ENCODE measurements around the gene LRFN3. TPM values are rescaled to one million over a fixed set of nuclear protein-coding genes. Genes with fewer than 3 reads are reported as not detected.

The LRFN3 gene
- total and polyA plus RNA-seq, 10 of the 15 experiments (the other 5 are each of a cell fraction or from before 2014, with no cell fraction given): 0.02 to 7.3 (median 2.0) TPM; not detected in 1

DNA sequence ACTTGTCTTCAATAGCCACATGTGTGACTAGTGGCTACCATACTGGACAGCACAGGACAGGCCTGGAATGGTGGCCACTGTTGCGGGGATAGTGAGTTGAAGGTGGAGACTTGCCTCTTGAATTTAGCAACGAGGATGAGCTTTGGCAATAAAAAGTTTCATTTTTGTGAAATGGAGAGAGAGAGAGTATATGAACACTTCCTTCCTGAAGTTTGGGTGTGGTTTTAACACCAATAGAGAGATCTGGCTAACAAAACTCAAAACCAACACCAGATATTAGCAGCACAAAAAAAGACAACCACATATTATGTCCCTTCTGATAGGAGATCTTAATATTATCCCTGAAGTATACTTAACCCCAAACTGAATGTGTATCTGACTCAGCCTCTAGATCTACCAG, 6.3 kb upstream of the LRFN3 start:
- DNase-seq (ENCODE audit: low read depth, low spot score) (no peak), ATAC-seq (no peak), FAIRE-seq (no peak)
- in situ Hi-C loops (cut with MboI) (loop anchor here (5.0 kb wide), 1 partner anchor 43 kb away; no protein-coding TSS in a partner anchor), intact Hi-C loops (cut with micrococcal nuclease; ENCODE audit: unreplicated experiment) (loop anchor here (2.0 to 5.0 kb wide), 2 partner anchors 181 to 383 kb away; partner anchors contain the start of genes LIN37 and TMEM147)
- Histone ChIP-seq H3K4me1 (ENCODE audit: control insufficient read depth, insufficient read depth, low read length) (peaks cover 15% of the 10 kb centered on the region), H3K9ac (ENCODE audit: control insufficient read depth, insufficient read depth, low read length) (0 out of 2 replicates have a peak overlapping the region, but pooled peaks have one; percentile 1), H3K79me2 (ENCODE audit: control insufficient read depth, insufficient read depth, low read length) (no peaks in the 10 kb centered on the region), H4K20me1 (ENCODE audit: control insufficient read depth, insufficient read depth) (no peaks in the 10 kb centered on the region), H3K36me3 (ENCODE audit: control insufficient read depth in 2 of 2, insufficient read depth in 2 of 2, low read length in 1 of 2) (no peaks in the 10 kb centered on the region), H2AFZ (ENCODE audit: control insufficient read depth, low read depth, low read length) (peak overlapping the region; percentile 79), H3K27me3 (replicated peaks in 1 of 2; ENCODE audit: control insufficient read depth in 2 of 2, insufficient read depth in 2 of 2, low read length in 1 of 2) (no peaks in the 10 kb centered on the region), H3K9me3 (replicated peaks; ENCODE audit: control insufficient read depth, insufficient read depth, low read length) (peaks cover 5% of the 10 kb centered on the region; the same call in 2 of the 3 replicates), H3K4me3 (no peak overlapping the region), H3K4me2 (ENCODE audit: control insufficient read depth, insufficient read depth) (peak overlapping the region; percentile 72), H3K27ac (ENCODE audit: control insufficient read depth, insufficient read depth) (peak overlapping the region; percentile 63)
- SMC1A ChIA-PET (ENCODE audit: uncharacterized antibody, unreplicated experiment): interaction anchor here (0.7 to 4.5 kb wide), 9 partner anchors 15 to 235 kb away, joined by 3 to 90 read pairs (median 6); no protein-coding TSS in a partner anchor
- WGBS (ENCODE audit: insufficient coverage, insufficient replicate concordance, low lambda C conversion rate, missing lambda C conversion rate): 0% methylated on average over 2 of the region's 2 CpGs
- RAD21 ChIA-PET (ENCODE audit: unreplicated experiment): interaction anchor here (1.0 to 3.8 kb wide), 9 partner anchors 14 to 217 kb away, joined by 3 to 37 read pairs (median 5); partner anchors contain the start of gene NFKBID
- CTCF ChIA-PET: interaction anchor here (1.4 to 7.0 kb wide), 4 partner anchors 13 to 47 kb away, joined by 3 to 145 read pairs (median 8); no protein-coding TSS in a partner anchor
- POLR2A ChIA-PET: interaction anchor here (0.6 to 4.3 kb wide), 11 partner anchors 16 to 233 kb away, joined by 3 to 48 read pairs (median 4); partner anchors contain the start of genes NFKBID, PSENEN and U2AF1L4
- TF ChIP-seq TBL1XR1 (IDR thresholded peaks at IDR 0.05; ENCODE audit: low read depth, low read length) (no peak), RUNX3 (IDR thresholded peaks at IDR 0.05; ENCODE audit: low read length) (peak; percentile 54; the same call in 1 of the 2 replicates), EP300 (IDR thresholded peaks at IDR 0.05; ENCODE audit: borderline replicate concordance in 1 of 2, control insufficient read depth in 1 of 2, low read depth in 2 of 2, low read length in 2 of 2) (no peak), JUND (IDR thresholded peaks at IDR 0.05; ENCODE audit: low read depth, low read length) (no peak), NFYA (IDR thresholded peaks at IDR 0.05; ENCODE audit: borderline replicate concordance, low read depth, low read length) (no peak), ZZZ3 (IDR thresholded peaks at IDR 0.05; ENCODE audit: control insufficient read depth, insufficient read length, low read depth) (no peak)
- no TSS peak for BruUV-seq (replicated peaks)

Measured in GM12878 (cell line).